GM12891 (cell line): ENCODE results near the gene PON2.
"Not testable (repeated sequence)": the region's sequence is repeated elsewhere in the genome, so short reads cannot be mapped to it uniquely, and the experiment has no call there.

Experiments used
- DNase-seq: peaks from one replicate; pipeline ENCODE4 v3.0.0; 2011; ENCODE audit warnings: low spot score; ENCODE audit not compliant: insufficient read length
- FAIRE-seq: peaks from 2 replicates; lab custom pipeline; 2011; peaks lifted over from hg19 to GRCh38; lab: Jason Lieb, UNC
- PAX5 ChIP-seq: IDR thresholded peaks from 2 replicates; pipeline ENCODE4 v1.6.1; 2011; ENCODE audit warnings: low read length, moderate library complexity, mild to moderate bottlenecking; ENCODE audit not compliant: insufficient read depth, severe bottlenecking
- POLR2A ChIP-seq: IDR thresholded peaks from 2 replicates; pipeline ENCODE4 v1.6.1; 2011; ENCODE audit warnings: low read depth, low read length, control low read depth
- POLR2AphosphoS5 ChIP-seq: IDR thresholded peaks from 2 replicates; pipeline ENCODE4 v1.6.1; 2011; ENCODE audit warnings: low read depth, low read length, control low read depth
- POU2F2 ChIP-seq: IDR thresholded peaks from 2 replicates; pipeline ENCODE4 v1.6.1; 2011; ENCODE audit warnings: low read depth, mild to moderate bottlenecking, control low read depth, low read length, moderate library complexity
- SPI1 ChIP-seq: IDR thresholded peaks from 2 replicates; pipeline ENCODE4 v1.6.1; 2011; ENCODE audit warnings: low read depth, low read length, control low read depth
- TAF1 ChIP-seq: IDR thresholded peaks from 2 replicates; pipeline ENCODE4 v1.6.1; 2011; ENCODE audit warnings: low read depth, low read length, control low read depth

PON2 gene

DNA sequence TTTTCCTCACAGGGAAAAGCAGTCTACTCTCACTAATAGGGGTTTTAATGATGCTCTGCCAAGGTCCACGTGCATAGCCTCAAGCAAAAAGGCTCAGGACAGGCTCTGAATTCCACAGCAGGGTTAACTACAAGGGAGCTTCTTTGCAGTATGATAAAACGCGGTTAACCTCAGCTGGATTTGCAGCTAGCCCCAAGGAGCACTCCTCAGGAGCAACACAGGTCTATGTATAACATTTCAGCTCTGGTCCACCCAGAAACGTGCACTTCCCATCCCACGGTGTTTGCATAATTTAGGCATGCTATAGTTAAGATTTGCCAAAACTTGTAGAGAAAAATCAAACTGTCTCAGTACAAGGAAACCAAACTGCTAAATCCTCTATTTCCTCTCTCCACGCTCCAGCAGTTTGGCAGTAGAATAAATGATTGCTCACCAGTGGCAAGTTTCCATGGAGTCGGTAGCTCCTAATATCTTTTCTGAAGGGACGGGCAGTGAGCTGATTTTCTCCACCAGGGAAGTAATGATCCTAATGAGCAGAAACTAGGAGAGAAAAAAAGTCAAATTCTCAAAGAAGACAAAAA lies 37.8 kb upstream of the PON2 start:
- DNase-seq = no peak
- no peak for FAIRE-seq
- TF ChIP-seq POLR2A = no peak
- TF ChIP-seq POLR2AphosphoS5 = no peak
- TF ChIP-seq POU2F2 = no peak
- no peak for TF ChIP-seq PAX5
- no peak for TF ChIP-seq TAF1
- TF ChIP-seq SPI1 = no peak

DNA sequence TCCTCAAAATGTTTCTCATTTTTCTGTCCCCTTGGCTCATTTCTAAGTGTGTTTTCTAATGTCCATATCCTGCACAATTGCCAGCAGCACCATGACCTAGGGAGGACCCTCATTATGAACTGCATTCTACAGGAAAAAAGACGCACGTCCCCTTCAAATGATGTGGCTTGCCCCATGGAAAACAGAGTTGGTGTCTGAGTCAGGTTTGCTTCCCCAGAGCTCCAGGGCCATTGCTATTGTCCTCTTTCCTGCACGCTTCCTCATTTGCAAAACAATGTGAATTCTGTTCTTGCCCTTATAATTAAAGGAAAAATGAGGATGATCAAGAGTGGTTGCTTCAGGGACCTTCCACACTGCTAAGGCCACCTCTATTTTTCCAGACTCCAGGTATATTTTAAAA lies 36.2 kb upstream of the PON2 start:
- DNase-seq (no peak), FAIRE-seq (peak; percentile 20)
- TF ChIP-seq POU2F2 = no peak
- TF ChIP-seq SPI1 = peak; percentile 33; the same call in 1 of the 2 replicates

DNA sequence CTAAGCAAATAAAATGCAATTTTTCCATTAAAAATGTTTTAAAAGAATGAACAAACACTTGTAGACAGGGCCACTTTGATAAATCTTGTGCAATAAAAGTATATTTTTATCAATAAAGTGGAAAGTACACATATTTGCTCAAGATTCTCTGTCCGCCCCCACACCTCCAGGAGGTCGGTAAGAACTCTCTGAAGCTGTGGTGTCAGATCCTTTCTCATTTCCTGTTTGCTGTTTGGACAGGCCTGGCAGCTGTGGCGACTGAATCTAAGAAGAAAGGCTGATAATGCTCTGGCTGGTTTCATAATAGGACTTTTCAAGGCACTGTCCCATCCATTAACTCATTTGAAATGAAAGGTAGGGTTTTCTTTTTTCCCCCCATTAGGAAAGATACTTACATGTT lies 35.6 kb upstream of the PON2 start:
- no peak for FAIRE-seq
- peak; percentile 35 for DNase-seq
- peak; percentile 89 for TF ChIP-seq SPI1
- no peak for TF ChIP-seq POLR2AphosphoS5
- TF ChIP-seq TAF1 = no peak

DNA sequence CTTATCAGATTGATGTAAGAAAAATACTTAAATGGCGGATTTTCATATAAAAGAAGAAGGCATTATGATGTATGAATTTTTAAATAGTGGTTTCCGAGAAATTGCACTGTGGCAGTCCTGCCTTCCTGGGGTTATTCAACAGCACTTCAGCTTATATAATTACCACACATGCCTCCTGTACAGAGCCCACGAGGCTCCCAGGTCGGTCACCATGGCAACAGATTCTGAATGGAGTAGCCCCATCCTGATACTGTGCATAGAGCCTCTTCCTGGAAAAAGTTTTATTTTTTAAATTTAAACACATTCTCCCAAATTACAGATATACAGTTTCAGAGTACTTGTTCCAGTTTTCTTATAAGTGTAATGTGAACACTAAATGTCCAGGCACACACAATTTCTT lies 35.0 kb upstream of the PON2 start:
- FAIRE-seq (no peak), DNase-seq (no peak)
- no peak for TF ChIP-seq PAX5
- TF ChIP-seq TAF1 = no peak
- no peak for TF ChIP-seq POLR2A

GRCh38 chr7:95469187-95469586 lies 34.4 kb upstream of the PON2 start:
- DNase-seq = no peak
- no peak for FAIRE-seq
- no peak for TF ChIP-seq POLR2A
- TF ChIP-seq POU2F2 = no peak
- TF ChIP-seq TAF1 = no peak
- TF ChIP-seq POLR2AphosphoS5 = no peak
- TF ChIP-seq SPI1 = no peak
- TF ChIP-seq PAX5 = no peak

GRCh38 chr7:95467912-95468607 lies 33.2 kb upstream of the PON2 start:
- no peak for TF ChIP-seq PAX5
- no peak for TF ChIP-seq TAF1
- TF ChIP-seq POLR2A = no peak
- no peak for TF ChIP-seq SPI1
- no peak for TF ChIP-seq POLR2AphosphoS5
- TF ChIP-seq POU2F2 = no peak
- FAIRE-seq (no peak), DNase-seq (no peak)

DNA sequence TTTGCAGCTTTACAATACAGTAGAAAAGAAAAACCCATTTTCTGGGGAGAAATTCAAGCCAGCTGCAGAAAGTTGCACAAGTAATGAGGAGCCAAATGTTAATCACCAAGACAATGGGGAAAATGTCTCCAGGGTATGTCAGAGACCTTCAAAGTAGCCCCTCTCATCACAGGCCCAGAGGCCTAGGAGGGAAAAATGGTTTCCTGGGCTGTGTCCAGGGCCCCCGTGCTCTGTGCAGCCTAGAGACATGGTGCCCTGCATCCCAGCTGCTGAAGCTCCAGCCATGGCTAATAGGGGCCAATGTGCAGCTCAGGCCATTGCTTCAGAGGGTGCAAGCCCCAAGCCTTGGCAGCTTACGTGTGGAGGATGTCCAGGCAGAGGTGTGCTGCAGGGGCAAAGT lies 25.8 kb upstream of the PON2 start:
- DNase-seq, FAIRE-seq: not testable (repeated sequence)

DNA sequence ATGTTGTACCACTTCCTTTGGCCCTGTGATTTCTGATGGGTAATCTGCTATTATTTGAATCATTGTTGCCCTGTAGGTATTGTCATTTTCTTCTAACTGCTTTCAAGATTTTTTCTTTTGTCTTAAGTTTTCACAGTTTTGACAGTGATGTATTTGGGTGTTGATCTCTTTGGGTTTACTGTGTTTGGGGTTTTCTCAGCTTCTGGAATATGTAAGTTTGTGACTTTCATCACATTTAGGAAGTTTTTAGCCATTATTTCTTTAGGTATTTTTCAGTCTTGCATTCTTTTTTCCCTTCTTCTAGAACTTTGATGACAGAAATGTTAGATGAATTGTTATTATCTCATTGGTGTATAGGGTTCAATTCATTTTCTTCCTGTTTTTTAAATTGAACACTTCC lies 23.1 kb upstream of the PON2 start:
- TF ChIP-seq PAX5 = no peak
- TF ChIP-seq SPI1 = no peak
- TF ChIP-seq POLR2AphosphoS5 = no peak
- TF ChIP-seq TAF1 = no peak
- TF ChIP-seq POU2F2 = no peak
- TF ChIP-seq POLR2A = no peak
- no peak for DNase-seq
- no peak for FAIRE-seq

- FAIRE-seq = no peak
- DNase-seq = no peak
- no peak for TF ChIP-seq POLR2AphosphoS5
- TF ChIP-seq POLR2A = no peak
- TF ChIP-seq SPI1 = no peak
- no peak for TF ChIP-seq PAX5
- TF ChIP-seq TAF1 = no peak
- TF ChIP-seq POU2F2 = no peak
Measured at GRCh38 chr7:95454438-95455045, 19.7 kb upstream of the PON2 start.

DNA sequence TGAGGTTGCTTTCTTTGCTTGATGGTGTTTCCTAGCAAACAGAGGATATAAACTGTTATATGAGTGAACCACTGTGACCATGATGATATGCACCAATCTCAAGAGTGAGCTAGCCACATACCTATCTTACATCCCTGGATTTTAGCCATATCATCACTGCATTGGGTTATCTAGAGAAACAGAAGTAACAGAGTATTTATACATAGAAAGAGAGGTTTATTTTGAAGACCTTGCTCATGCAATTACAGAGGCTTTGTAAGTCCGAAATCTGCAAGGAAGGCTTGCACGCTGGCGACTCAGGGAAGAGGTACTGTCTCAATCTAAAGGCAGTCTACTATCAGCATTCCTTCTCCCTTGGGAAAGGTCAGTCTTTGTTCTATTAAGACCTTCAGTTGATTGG lies 11.8 kb upstream of the PON2 start:
- TF ChIP-seq POLR2A (no peak), PAX5 (no peak), POU2F2 (no peak), POLR2AphosphoS5 (no peak), TAF1 (no peak), SPI1 (no peak)
- DNase-seq (no peak), FAIRE-seq (no peak)
